Suprapubic skin (tissue), 4 donors: Measurements from ENCODE around the gene MLYCD. TPM values are rescaled to one million over a fixed set of nuclear protein-coding genes. Genes with fewer than 3 reads are reported as not detected.

Experiments used
- DNase-seq, 2 donors: peaks; one replicate each; pipeline ENCODE4 v3.0.0-alpha.2; 2019; ENCODE audit warnings: low spot score in 2 of 2
- H3K27ac ChIP-seq: fragments of 200-600 bp; sonication (generic); one replicate; pipeline ENCODE4 v1.5.1; 2019
- H3K27me3 ChIP-seq: fragments of 200-600 bp; sonication (generic); one replicate; pipeline ENCODE4 v1.5.1; 2019
- H3K36me3 ChIP-seq: fragments of 200-600 bp; sonication (generic); one replicate; pipeline ENCODE4 v1.5.1; 2019
- H3K4me1 ChIP-seq: fragments of 200-600 bp; sonication (generic); one replicate; pipeline ENCODE4 v1.5.1; 2019
- H3K4me3 ChIP-seq: fragments of 200-600 bp; sonication (generic); one replicate; pipeline ENCODE4 v1.5.1; 2019; ENCODE audit warnings: mild to moderate bottlenecking
- H3K9me3 ChIP-seq: fragments of 200-600 bp; sonication (generic); one replicate; pipeline ENCODE4 v1.5.1; 2019
- CTCF ChIP-seq, 2 donors: fragments of 200-600 bp in 1 of 2; fragments of 450-650 bp in 1 of 2; sonication (generic) in 1 of 2; IDR thresholded peaks; one replicate each; pipeline ENCODE4 v1.5.1; 2016 to 2019; ENCODE audit warnings: antibody characterized with exemption in 2 of 2, mild to moderate bottlenecking in 1 of 2, moderate library complexity in 1 of 2
- EP300 ChIP-seq: sonication (generic); formaldehyde crosslinking; IDR thresholded peaks from one replicate; pipeline ENCODE4 v1.6.1; 2017; ENCODE audit warnings: antibody characterized with exemption
- POLR2A ChIP-seq, 2 donors: fragments of 450-650 bp; IDR thresholded peaks; one replicate each; pipeline ENCODE4 v1.6.1; 2017; ENCODE audit warnings: antibody characterized with exemption in 2 of 2, mild to moderate bottlenecking in 2 of 2, moderate library complexity in 2 of 2
- POLR2AphosphoS5 ChIP-seq, 3 donors: sonication (generic); formaldehyde crosslinking; IDR thresholded peaks; one replicate each; pipeline ENCODE4 v1.6.1; 2017; ENCODE audit warnings: antibody characterized with exemption in 3 of 3
- WGBS: methylation state at CpG from one replicate; pipeline ENCODE4 v1.1.5; 2018; 5-methylcytosine and 5-hydroxymethylcytosine counted together
- total RNA-seq, 4 donors: library from RNA; depleted of rRNA; stranded (reverse); fragments of >200 nt; gene quantifications; one replicate each; pipeline ENCODE4 v1.1.0, GENCODE V29; 2016

Gene MLYCD
- total RNA-seq, 4 donors from 2014 or later = 4.4 to 23.7 (median 5.7) TPM

- H3K27ac ChIP-seq = no peak overlapping the region
- WGBS = 93% methylated on average over 10 of the region's 10 CpGs
- H3K4me1 ChIP-seq = no peaks in the 10 kb centered on the region
- no peaks in the 10 kb centered on the region for H3K9me3 ChIP-seq
- H3K4me3 ChIP-seq = no peak overlapping the region
- no peak for DNase-seq
- H3K27me3 ChIP-seq = no peaks in the 10 kb centered on the region
- peaks cover 82% of the 10 kb centered on the region for H3K36me3 ChIP-seq
- TF ChIP-seq EP300 (no peak), CTCF (IDR thresholded peaks at IDR 0.05) (no peak)
Observed at GRCh38 chr16:83911290-83911689, 12.4 kb downstream of the MLYCD start.

- Histone ChIP-seq H3K4me1 (no peaks in the 10 kb centered on the region), H3K27me3 (no peaks in the 10 kb centered on the region), H3K36me3 (peaks cover 88% of the 10 kb centered on the region), H3K4me3 (no peak overlapping the region), H3K27ac (no peak overlapping the region), H3K9me3 (no peaks in the 10 kb centered on the region)
- 92% methylated on average over 11 of the region's 12 CpGs for WGBS
- TF ChIP-seq POLR2A (IDR thresholded peaks at IDR 0.05) (no peak), POLR2AphosphoS5 (IDR thresholded peaks at IDR 0.05) (no peak), EP300 (no peak), CTCF (IDR thresholded peaks at IDR 0.05) (no peak)
- no peak for DNase-seq
Observed at GRCh38 chr16:83912519-83913244, 13.8 kb downstream of the MLYCD start.

GRCh38 chr16:83913245-83913633 is 14.3 kb downstream of the MLYCD start:
- 85% methylated on average over 15 of the region's 15 CpGs for WGBS
- no peaks in the 10 kb centered on the region for H3K27me3 ChIP-seq
- no peak overlapping the region for H3K4me3 ChIP-seq
- no peak for DNase-seq
- H3K4me1 ChIP-seq = no peaks in the 10 kb centered on the region
- no peak for TF ChIP-seq POLR2A (IDR thresholded peaks at IDR 0.05)
- no peak for TF ChIP-seq CTCF (IDR thresholded peaks at IDR 0.05)
- no peak for TF ChIP-seq EP300
- TF ChIP-seq POLR2AphosphoS5 (IDR thresholded peaks at IDR 0.05) = no peak
- peaks cover 89% of the 10 kb centered on the region for H3K36me3 ChIP-seq
- H3K9me3 ChIP-seq = no peaks in the 10 kb centered on the region
- no peak overlapping the region for H3K27ac ChIP-seq

- Histone ChIP-seq H3K9me3 (no peaks in the 10 kb centered on the region), H3K27me3 (no peaks in the 10 kb centered on the region), H3K27ac (no peak overlapping the region), H3K4me3 (no peak overlapping the region), H3K36me3 (peaks cover 89% of the 10 kb centered on the region), H3K4me1 (no peaks in the 10 kb centered on the region)
- DNase-seq = no peak
- 92% methylated on average over 18 of the region's 21 CpGs for WGBS
- TF ChIP-seq POLR2AphosphoS5 (IDR thresholded peaks at IDR 0.05) = no peak
- TF ChIP-seq EP300 = no peak
- no peak for TF ChIP-seq CTCF (IDR thresholded peaks at IDR 0.05)
- no peak for TF ChIP-seq POLR2A (IDR thresholded peaks at IDR 0.05)
Observed at GRCh38 chr16:83914091-83914710, 15.3 kb downstream of the MLYCD start.

GRCh38 chr16:83915081-83915480 is 16.2 kb downstream of the MLYCD start:
- H3K9me3 ChIP-seq = no peaks in the 10 kb centered on the region
- peaks cover 92% of the 10 kb centered on the region for H3K36me3 ChIP-seq
- no peaks in the 10 kb centered on the region for H3K27me3 ChIP-seq
- H3K4me3 ChIP-seq = no peak overlapping the region
- no peak for DNase-seq
- 90% methylated on average over 22 of the region's 22 CpGs for WGBS
- H3K4me1 ChIP-seq = no peaks in the 10 kb centered on the region
- TF ChIP-seq POLR2AphosphoS5 (IDR thresholded peaks at IDR 0.05) (no peak), POLR2A (IDR thresholded peaks at IDR 0.05) (no peak), CTCF (IDR thresholded peaks at IDR 0.05) (no peak), EP300 (no peak)
- no peak overlapping the region for H3K27ac ChIP-seq
